ENCODE measurements around the gene ABLIM1.

DNA sequence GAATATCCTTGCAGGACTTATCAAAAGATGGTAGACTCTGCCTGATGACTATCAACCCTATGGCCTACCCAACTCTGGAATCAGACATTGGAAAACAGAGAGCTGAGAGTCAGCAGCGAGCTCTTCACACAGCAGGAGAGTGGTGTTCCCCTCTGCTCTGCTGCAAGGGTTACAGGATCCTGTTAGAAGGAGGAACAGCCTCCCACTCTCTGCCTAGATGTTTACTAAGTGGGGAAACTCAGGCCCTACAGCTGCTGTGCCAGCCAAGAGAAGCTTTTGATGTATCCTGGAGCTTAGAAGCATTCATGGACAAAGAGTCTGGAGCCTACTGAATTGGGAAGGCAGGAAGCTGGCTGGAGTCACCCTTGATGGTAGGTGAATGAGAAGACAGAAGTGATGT, 104.6 kb downstream of the ABLIM1 start:
- TF ChIP-seq, protein P1, sequence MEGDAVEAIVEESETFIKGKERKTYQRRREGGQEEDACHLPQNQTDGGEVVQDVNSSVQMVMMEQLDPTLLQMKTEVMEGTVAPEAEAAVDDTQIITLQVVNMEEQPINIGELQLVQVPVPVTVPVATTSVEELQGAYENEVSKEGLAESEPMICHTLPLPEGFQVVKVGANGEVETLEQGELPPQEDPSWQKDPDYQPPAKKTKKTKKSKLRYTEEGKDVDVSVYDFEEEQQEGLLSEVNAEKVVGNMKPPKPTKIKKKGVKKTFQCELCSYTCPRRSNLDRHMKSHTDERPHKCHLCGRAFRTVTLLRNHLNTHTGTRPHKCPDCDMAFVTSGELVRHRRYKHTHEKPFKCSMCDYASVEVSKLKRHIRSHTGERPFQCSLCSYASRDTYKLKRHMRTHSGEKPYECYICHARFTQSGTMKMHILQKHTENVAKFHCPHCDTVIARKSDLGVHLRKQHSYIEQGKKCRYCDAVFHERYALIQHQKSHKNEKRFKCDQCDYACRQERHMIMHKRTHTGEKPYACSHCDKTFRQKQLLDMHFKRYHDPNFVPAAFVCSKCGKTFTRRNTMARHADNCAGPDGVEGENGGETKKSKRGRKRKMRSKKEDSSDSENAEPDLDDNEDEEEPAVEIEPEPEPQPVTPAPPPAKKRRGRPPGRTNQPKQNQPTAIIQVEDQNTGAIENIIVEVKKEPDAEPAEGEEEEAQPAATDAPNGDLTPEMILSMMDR (IDR thresholded peaks at IDR 0.05), result no peak
- no peak for TF ChIP-seq POLR2A (IDR thresholded peaks at IDR 0.05)
- no peak for TF ChIP-seq EP300 (IDR thresholded peaks at IDR 0.05)
